ENCODE results near the gene COMMD1.

DNA sequence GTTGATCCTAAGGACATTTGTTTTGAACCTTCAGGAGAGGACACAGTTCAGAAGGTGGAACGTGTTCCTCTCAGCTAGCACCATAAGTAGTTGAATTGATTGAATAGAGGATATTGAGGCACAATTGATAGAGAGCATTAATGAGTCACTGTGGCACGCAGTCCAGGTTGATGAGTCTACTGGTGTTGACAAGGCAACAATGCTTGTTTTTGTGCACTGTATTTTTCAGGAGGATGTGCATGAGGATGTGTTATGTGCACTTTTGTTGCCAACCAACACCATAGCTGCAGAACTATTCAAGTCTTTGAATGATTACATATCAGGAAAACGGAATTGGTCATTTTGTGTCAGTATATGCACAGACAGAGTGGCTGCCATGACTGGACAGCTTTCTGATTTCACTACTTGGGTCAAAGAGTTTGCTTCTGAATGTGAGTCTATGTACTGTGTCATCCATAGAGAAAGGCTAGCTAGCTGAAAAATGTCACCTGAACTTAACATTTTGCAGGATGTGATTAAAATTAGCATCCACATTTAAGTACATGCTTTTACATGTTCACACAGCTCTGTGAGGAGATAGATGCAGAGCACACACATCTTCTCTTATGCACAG, 150.4 kb downstream of the COMMD1 start:
- no peak for TF ChIP-seq POLR2AphosphoS5 (IDR thresholded peaks at IDR 0.05; ENCODE audit: low read depth, low read length)
- no peak for TF ChIP-seq POLR2A (IDR thresholded peaks at IDR 0.05; ENCODE audit: low read depth, low read length)
- no peak for TF ChIP-seq TAF1 (IDR thresholded peaks at IDR 0.05; ENCODE audit: borderline replicate concordance, low read depth, low read length)

Data from GM12892 (cell line).